ENCODE results near the gene RAP1GAP.
A peak's percentile ranks its signal among the peaks of the same experiment; 100 is the strongest.

RAP1GAP gene

DNA sequence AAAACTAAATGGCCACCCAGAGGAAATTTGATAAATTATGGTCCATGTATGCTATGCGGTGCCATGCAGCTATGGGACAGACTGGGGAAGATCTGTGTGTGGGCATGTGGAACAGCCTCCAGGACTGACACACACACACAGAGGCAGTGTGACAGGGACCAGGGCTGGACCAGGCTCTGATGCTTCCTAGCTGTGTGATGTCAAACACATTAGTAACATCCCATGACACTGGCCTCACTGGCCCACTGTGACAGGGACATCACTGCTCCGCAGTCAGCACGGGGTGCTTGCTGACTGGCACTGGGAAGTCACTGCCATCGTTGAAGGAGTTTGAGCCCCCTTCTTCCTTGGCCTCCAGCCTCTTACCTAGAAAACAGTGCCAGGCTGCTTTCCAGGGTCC lies 13.9 kb downstream of the RAP1GAP start:
- H3K4me3 ChIP-seq (ENCODE audit: control insufficient read depth, low read depth, low read length): no peak overlapping the region
- DNase-seq (ENCODE audit: low read depth): no peak
- TF ChIP-seq, protein P1, sequence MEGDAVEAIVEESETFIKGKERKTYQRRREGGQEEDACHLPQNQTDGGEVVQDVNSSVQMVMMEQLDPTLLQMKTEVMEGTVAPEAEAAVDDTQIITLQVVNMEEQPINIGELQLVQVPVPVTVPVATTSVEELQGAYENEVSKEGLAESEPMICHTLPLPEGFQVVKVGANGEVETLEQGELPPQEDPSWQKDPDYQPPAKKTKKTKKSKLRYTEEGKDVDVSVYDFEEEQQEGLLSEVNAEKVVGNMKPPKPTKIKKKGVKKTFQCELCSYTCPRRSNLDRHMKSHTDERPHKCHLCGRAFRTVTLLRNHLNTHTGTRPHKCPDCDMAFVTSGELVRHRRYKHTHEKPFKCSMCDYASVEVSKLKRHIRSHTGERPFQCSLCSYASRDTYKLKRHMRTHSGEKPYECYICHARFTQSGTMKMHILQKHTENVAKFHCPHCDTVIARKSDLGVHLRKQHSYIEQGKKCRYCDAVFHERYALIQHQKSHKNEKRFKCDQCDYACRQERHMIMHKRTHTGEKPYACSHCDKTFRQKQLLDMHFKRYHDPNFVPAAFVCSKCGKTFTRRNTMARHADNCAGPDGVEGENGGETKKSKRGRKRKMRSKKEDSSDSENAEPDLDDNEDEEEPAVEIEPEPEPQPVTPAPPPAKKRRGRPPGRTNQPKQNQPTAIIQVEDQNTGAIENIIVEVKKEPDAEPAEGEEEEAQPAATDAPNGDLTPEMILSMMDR (conservative IDR thresholded peaks at IDR 0.05; ENCODE audit: control insufficient read depth, insufficient read depth, low read depth, low read length): no peak

DNA sequence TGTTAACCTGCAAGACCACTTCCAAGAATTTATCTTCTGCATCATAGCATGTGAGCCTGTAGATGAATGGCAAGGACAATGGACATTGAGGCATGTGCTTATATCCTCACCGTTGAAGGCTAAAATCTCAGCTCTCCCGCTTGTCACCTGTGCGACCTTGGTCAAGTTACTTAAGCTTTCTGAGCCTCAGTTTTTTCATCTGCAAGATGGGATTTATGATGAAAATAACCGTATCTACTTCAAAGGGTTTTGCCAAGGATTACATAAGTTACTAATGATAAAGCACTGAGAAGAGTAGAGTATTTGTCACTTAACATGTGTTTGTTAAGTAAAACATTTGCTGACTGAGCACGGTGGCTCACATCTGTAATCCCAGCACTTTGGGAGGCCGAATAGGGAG lies 14.9 kb downstream of the RAP1GAP start:
- TF ChIP-seq, protein P1 (conservative IDR thresholded peaks at IDR 0.05; ENCODE audit: control insufficient read depth, insufficient read depth, low read depth, low read length): no peak
- DNase-seq (ENCODE audit: low read depth): no peak
- no peak overlapping the region for H3K4me3 ChIP-seq (ENCODE audit: control insufficient read depth, low read depth, low read length)

DNA sequence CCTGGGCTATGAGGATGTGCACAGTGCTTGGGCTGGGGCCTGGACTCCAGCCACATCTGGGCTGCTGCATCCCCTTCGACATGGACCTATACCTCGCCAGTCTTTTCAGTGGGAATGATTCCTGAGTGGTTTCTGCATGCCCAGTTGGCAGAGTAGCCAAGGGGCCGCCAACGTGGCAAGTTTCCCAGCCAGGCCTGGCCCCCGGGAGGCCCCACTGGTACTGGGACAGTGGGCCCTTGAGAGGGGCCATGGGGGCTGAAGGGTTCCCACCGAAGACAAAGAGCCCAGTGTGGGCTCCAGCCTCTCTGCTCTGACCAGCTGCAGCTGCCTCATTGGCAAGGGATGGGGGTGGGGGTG lies 15.4 kb downstream of the RAP1GAP start:
- TF ChIP-seq, protein P1 (conservative IDR thresholded peaks at IDR 0.05; ENCODE audit: control insufficient read depth, insufficient read depth, low read depth, low read length): no peak
- DNase-seq (ENCODE audit: low read depth): no peak
- H3K4me3 ChIP-seq (ENCODE audit: control insufficient read depth, low read depth, low read length): no peak overlapping the region

DNA sequence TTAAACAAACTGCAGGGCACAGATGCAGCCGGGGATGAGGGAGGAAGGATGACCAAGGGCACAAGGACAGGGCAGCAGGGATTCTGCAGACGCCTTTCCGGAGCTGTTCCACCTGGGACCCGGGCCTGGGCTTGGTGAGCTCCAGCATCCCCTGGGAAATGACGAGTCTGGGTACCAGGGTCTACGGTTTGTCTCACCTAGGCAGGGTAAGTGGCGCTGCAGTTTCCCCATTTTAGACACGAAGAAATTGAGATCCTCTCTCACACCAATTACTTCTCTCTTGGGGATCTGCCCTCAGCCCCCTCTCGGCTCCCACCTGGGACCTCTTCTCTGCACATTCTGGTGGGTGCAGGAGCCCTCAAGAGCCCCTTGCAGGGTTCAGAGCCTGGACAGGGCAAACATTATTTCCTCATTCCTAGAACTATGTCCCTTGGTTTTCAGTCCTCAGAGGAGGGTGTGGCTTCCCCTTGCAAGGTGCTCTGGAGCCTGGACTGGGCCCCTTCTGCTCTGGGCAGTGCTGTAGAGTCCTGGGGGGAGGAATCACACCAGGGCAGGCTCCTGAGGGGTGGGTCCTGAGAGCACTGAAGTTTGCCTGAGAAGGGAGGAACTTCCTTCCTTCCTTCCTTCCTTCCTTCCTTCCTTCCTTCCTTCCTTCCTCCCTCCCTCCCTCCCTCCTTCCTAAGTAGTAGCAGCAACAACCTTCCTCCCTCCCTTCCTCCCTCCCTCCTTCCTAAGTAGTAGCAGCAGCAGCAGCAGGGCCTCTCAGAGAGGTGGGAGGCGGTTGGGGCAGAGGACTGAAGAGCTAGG lies 16.0 kb downstream of the RAP1GAP start:
- DNase-seq (ENCODE audit: low read depth): no peak
- TF ChIP-seq, protein P1 (conservative IDR thresholded peaks at IDR 0.05; ENCODE audit: control insufficient read depth, insufficient read depth, low read depth, low read length): no peak
- H3K4me3 ChIP-seq (ENCODE audit: control insufficient read depth, low read depth, low read length): no peak overlapping the region

DNA sequence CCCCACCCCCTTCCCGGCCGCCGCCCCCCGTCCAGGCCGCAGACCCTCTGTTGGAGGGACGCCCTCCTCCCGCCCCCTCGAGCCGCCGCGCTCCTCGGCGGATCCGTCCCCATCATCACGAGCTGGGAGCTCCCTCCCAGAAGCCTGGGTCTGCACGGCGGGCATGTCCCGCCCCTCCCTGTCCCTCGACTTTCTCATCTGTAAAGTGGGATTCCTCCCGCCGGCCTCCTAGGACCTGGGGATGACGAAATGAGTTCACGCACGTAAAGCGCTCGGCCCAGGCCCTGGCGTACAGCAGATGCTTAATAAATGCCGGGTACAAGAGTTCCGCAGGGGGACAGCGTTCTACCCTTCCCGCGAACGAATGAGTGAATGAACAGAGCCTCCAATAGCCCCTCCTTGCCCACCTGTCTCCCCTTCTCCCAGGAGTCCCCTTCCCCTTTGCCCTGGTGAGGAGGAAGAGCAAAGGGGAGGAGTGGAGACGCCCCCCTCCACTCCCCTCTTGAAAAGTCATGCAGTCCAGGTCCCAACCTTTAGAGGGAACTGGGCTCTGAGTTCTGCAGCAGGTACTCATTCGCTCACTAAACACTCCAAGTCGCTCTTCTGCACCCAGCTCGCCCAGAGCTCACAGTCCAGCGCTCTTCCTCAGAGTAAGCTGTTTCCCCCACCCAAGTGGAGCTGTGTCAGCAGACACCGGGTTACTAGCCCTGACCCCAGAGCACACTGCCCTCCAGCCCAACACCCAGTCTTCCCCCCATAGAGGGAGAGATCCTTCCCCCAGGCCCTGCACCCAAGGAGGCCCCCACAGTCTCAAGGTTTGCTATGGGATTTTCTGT lies 16.8 kb downstream of the RAP1GAP start:
- TF ChIP-seq, protein P1 (conservative IDR thresholded peaks at IDR 0.05; ENCODE audit: control insufficient read depth, insufficient read depth, low read depth, low read length): no peak
- no peak overlapping the region for H3K4me3 ChIP-seq (ENCODE audit: control insufficient read depth, low read depth, low read length)
- DNase-seq (ENCODE audit: low read depth): no peak

DNA sequence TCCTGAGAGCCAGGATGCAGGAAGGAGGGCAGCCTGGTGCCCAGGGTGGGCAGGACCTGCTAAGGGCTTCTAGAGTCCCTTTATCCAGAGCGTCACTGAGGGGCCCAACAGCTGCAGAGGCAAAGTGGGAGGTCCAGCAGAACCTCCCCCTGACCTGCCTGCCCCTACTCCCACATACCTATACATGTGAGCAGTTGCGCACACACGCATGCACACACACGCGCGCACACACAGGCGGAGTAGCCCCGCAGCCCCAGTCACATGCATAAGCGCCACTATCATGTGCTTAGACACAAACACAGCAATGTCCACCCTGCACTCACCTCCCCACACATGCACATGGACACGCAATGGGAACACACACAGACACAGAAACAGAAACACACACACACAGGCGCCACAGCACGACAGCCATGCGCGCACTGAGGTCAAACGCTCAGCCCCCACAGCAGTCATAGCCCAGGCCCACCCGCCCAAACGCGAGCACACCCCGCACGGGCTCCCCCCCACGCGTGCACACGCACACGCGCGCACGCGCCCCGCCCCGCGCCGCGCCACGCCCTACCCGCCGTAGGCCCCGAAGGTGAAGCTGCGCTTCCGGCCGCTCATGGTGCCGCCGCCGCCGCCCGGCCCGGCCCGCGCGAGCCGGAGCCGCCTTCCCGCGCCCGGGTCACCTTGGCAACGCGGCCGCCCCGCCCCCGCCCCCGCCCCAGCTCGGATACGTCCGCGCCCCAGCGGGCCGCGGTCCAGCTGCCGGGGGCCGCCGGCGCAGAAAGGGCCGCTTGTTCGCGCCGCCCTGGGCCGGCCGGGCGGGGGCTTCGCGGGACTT lies 17.7 kb downstream of the RAP1GAP start:
- H3K4me3 ChIP-seq (ENCODE audit: control insufficient read depth, low read depth, low read length): peak overlapping the region; percentile 10
- TF ChIP-seq, protein P1 (conservative IDR thresholded peaks at IDR 0.05; ENCODE audit: control insufficient read depth, insufficient read depth, low read depth, low read length): no peak
- DNase-seq (ENCODE audit: low read depth): no peak
